Measurements from ENCODE around the gene CCDC138.

Gene CCDC138

GRCh38 chr2:108906403-108907077, 120.0 kb downstream of the CCDC138 start:
- no peak for TF ChIP-seq CTCF (IDR thresholded peaks at IDR 0.05; ENCODE audit: insufficient read depth, low read length, poor library complexity, severe bottlenecking)
- DNase-seq (ENCODE audit: extremely low read depth, insufficient read length), result no peak
- Histone ChIP-seq H3K4me3 (replicated peaks; ENCODE audit: low read depth, low read length) (no peak overlapping the region), H3K36me3 (ENCODE audit: control insufficient read depth, insufficient read depth, low read length) (no peaks in the 10 kb centered on the region), H3K27me3 (replicated peaks; ENCODE audit: control insufficient read depth, insufficient read depth, low read length) (no peaks in the 10 kb centered on the region)

GRCh38 chr2:108907822-108908712, 121.5 kb downstream of the CCDC138 start:
- H3K27me3 ChIP-seq (replicated peaks; ENCODE audit: control insufficient read depth, insufficient read depth, low read length), result no peaks in the 10 kb centered on the region
- H3K4me3 ChIP-seq (replicated peaks; ENCODE audit: low read depth, low read length), result no peak overlapping the region
- H3K36me3 ChIP-seq (ENCODE audit: control insufficient read depth, insufficient read depth, low read length), result no peaks in the 10 kb centered on the region
- DNase-seq (ENCODE audit: extremely low read depth, insufficient read length), result no peak
- no peak for TF ChIP-seq CTCF (IDR thresholded peaks at IDR 0.05; ENCODE audit: insufficient read depth, low read length, poor library complexity, severe bottlenecking)

- DNase-seq (ENCODE audit: extremely low read depth, insufficient read length), result no peak
- H3K36me3 ChIP-seq (ENCODE audit: control insufficient read depth, insufficient read depth, low read length), result no peaks in the 10 kb centered on the region
Observed at GRCh38 chr2:108908713-108909070, 122.1 kb downstream of the CCDC138 start.

GRCh38 chr2:108909275-108909823, 122.8 kb downstream of the CCDC138 start:
- H3K27me3 ChIP-seq (replicated peaks; ENCODE audit: control insufficient read depth, insufficient read depth, low read length), result no peaks in the 10 kb centered on the region
- DNase-seq (ENCODE audit: extremely low read depth, insufficient read length), result no peak
- TF ChIP-seq CTCF (IDR thresholded peaks at IDR 0.05; ENCODE audit: insufficient read depth, low read length, poor library complexity, severe bottlenecking), result no peak
- no peak overlapping the region for H3K4me3 ChIP-seq (replicated peaks; ENCODE audit: low read depth, low read length)
- no peaks in the 10 kb centered on the region for H3K36me3 ChIP-seq (ENCODE audit: control insufficient read depth, insufficient read depth, low read length)

More at GRCh38 chr2:108908713-108909070, 122.1 kb downstream of the CCDC138 start:
- Histone ChIP-seq H3K4me3 (replicated peaks; ENCODE audit: low read depth, low read length) (no peak overlapping the region), H3K27me3 (replicated peaks; ENCODE audit: control insufficient read depth, insufficient read depth, low read length) (no peaks in the 10 kb centered on the region)
- no peak for TF ChIP-seq CTCF (IDR thresholded peaks at IDR 0.05; ENCODE audit: insufficient read depth, low read length, poor library complexity, severe bottlenecking)

GRCh38 chr2:108910011-108910431, 123.5 kb downstream of the CCDC138 start:
- Histone ChIP-seq H3K27me3 (replicated peaks; ENCODE audit: control insufficient read depth, insufficient read depth, low read length) (no peaks in the 10 kb centered on the region), H3K36me3 (ENCODE audit: control insufficient read depth, insufficient read depth, low read length) (no peaks in the 10 kb centered on the region), H3K4me3 (replicated peaks; ENCODE audit: low read depth, low read length) (no peak overlapping the region)
- DNase-seq (ENCODE audit: extremely low read depth, insufficient read length), result no peak
- TF ChIP-seq CTCF (IDR thresholded peaks at IDR 0.05; ENCODE audit: insufficient read depth, low read length, poor library complexity, severe bottlenecking), result no peak

Measured in GM06990 (cell line).